ENCODE measurements around the gene TSPAN32. TPM values are rescaled to one million over a fixed set of nuclear protein-coding genes. Genes with fewer than 3 reads are reported as not detected.
A peak's percentile ranks its signal among the peaks of the same experiment; 100 is the strongest.

The TSPAN32 gene
- total and polyA plus RNA-seq, 2 donors (not counting 3 experiments of a cell fraction or from before 2014, with no cell fraction given) = not detected

DNA sequence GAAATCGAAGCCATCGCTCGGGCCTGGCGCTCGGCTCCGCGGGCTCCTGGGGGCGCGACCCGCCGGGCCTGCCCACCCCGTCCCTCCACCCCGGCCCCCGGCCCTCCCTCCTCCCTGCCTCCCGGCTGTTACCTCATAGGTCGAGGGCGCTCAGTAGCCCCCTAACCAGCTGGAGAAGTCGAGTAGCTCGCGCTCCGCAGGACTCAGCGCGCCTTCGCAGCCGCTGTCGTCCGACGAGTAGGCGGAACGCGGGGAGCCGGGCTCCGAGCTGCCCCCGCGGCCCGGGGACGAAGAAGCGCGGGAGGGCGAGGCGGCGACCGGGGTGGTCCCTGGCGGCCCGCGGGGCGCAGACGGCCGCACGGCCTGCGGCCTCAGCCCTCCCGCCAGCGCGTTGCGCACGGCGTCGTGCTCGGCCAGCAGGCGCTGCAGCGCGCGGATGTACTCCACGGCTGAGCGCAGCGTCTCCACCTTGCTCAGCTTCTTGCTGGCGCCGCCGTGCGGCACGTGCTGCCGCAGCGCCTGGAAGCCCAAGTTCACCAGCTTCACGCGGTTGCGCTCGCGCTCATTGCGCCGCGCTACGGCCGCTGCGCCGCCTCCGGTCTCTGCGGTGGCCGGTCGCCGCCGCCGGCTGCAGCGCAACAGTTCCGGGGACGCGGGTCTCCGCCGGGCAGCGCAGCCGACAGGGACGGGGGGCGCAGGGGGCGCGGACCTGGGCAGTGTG, 32.1 kb upstream of the TSPAN32 start:
- H3K36me3 ChIP-seq (ENCODE audit: control insufficient read depth in 2 of 2, extremely low read depth in 1 of 2, insufficient read depth in 2 of 2, low read length in 2 of 2) = no peaks in the 10 kb centered on the region
- DNase-seq (ENCODE audit: low read depth, low spot score) (peak; percentile 31), FAIRE-seq (no peak)
- H3K4me2 ChIP-seq (ENCODE audit: insufficient read depth, low read length) = no peak overlapping the region
- CTCF ChIA-PET = interaction anchor here (0.5 to 0.9 kb wide), 3 partner anchors 9 to 150 kb away, joined by 3 read pairs; no protein-coding TSS in a partner anchor
- H3K9me1 ChIP-seq (replicated peaks; ENCODE audit: control insufficient read depth, extremely low read depth, insufficient read depth, low read length) = no peaks in the 10 kb centered on the region
- H3K9ac ChIP-seq (replicated peaks; ENCODE audit: extremely low read depth, insufficient read depth, low read length) = no peak overlapping the region
- dilution Hi-C loops (cut with MboI; ENCODE audit: extremely low pct_ligation_motif_present, low sequenced_read_pairs) (no loop called here), intact Hi-C loops (cut with micrococcal nuclease) (no loop called here)
- POLR2A ChIA-PET = no interaction called here
- H3K79me2 ChIP-seq (ENCODE audit: control insufficient read depth, insufficient read depth, low read length) = no peaks in the 10 kb centered on the region
- H3K4me1 ChIP-seq (ENCODE audit: control insufficient read depth, extremely low read depth, insufficient read depth, low read length) = no peaks in the 10 kb centered on the region
- TF ChIP-seq, protein P1, sequence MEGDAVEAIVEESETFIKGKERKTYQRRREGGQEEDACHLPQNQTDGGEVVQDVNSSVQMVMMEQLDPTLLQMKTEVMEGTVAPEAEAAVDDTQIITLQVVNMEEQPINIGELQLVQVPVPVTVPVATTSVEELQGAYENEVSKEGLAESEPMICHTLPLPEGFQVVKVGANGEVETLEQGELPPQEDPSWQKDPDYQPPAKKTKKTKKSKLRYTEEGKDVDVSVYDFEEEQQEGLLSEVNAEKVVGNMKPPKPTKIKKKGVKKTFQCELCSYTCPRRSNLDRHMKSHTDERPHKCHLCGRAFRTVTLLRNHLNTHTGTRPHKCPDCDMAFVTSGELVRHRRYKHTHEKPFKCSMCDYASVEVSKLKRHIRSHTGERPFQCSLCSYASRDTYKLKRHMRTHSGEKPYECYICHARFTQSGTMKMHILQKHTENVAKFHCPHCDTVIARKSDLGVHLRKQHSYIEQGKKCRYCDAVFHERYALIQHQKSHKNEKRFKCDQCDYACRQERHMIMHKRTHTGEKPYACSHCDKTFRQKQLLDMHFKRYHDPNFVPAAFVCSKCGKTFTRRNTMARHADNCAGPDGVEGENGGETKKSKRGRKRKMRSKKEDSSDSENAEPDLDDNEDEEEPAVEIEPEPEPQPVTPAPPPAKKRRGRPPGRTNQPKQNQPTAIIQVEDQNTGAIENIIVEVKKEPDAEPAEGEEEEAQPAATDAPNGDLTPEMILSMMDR (IDR thresholded peaks at IDR 0.05; ENCODE audit: extremely low read depth in 1 of 2, insufficient read depth in 1 of 2, low read depth in 1 of 2, low read length in 2 of 2) = peak in 1 of 2 donors; percentile 33
- TF ChIP-seq, protein P2, sequence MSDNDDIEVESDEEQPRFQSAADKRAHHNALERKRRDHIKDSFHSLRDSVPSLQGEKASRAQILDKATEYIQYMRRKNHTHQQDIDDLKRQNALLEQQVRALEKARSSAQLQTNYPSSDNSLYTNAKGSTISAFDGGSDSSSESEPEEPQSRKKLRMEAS (IDR thresholded peaks at IDR 0.05; ENCODE audit: insufficient read depth, insufficient read length) = peak; percentile 38
- TF ChIP-seq MYC (IDR thresholded peaks at IDR 0.05; ENCODE audit: low read depth, low read length) (no peak), EZH2 (IDR thresholded peaks at IDR 0.05; ENCODE audit: borderline replicate concordance, low read depth, low read length, severe bottlenecking) (peak; percentile 50)
- no peaks in the 10 kb centered on the region for H4K20me1 ChIP-seq (replicated peaks; ENCODE audit: control insufficient read depth, extremely low read depth, insufficient read depth, low read length)
- no peak overlapping the region for H3K4me3 ChIP-seq (replicated peaks in 1 of 3; ENCODE audit: insufficient read depth in 1 of 3, low read depth in 1 of 3, low read length in 3 of 3)
- no peaks in the 10 kb centered on the region for H3K9me3 ChIP-seq (replicated peaks; ENCODE audit: control insufficient read depth, insufficient read depth, low read length)
- no TSS peak for BruUV-seq (replicated peaks)
- no peak overlapping the region for H2AFZ ChIP-seq (ENCODE audit: low read depth, low read length)
- H3K27ac ChIP-seq (ENCODE audit: insufficient read depth, low read depth, low read length) = no peak overlapping the region
- peaks cover 33 to 37% of the 10 kb centered on the region in 2 experiments for H3K27me3 ChIP-seq (ENCODE audit: control insufficient read depth in 2 of 2, insufficient read depth in 2 of 2, low read length in 2 of 2)

Measured in endothelial cell of umbilical vein (primary cell).